HG03025 (cell line): ENCODE results near the gene SGK1.
"Not testable (repeated sequence)": the region's sequence is repeated elsewhere in the genome, so short reads cannot be mapped to it uniquely, and the experiment has no call there.

Experiments
- ATAC-seq: cut with Tn5 transposase; IDR thresholded peaks from one replicate; pipeline ENCODE4 v1.9.1; 2021; ENCODE audit warnings: mild to moderate bottlenecking, moderate library complexity; ENCODE audit not compliant: unreplicated experiment, low FRiP score

Gene SGK1

GRCh38 chr6:134196568-134197193, 121.2 kb downstream of the SGK1 start:
- no peak for ATAC-seq

GRCh38 chr6:134195985-134196384, 121.9 kb downstream of the SGK1 start:
- ATAC-seq = no peak

- no peak for ATAC-seq
These were observed 122.6 kb downstream of the SGK1 start for GRCh38 chr6:134195164-134195906.

GRCh38 chr6:134193536-134194498, 124.1 kb downstream of the SGK1 start:
- ATAC-seq = no peak

DNA sequence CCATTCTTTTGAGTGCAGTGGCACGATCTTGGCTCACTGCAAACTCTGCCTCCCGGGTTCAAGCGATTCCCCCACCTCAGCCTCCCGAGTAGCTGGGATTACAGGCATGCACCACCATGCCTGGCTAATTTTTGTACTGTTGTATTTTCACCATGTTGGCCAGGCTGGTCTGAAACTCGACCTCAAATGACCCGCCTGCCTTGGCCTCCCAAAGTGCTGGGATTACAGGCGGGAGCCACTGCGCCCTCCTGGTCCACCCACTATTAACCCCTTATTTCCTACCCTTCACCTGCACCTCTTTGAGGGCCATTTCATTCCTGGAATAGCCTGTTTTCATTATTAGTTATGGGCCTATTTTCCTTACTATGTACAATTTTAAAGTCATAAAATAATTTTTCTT, 125.3 kb downstream of the SGK1 start:
- ATAC-seq = not testable (repeated sequence)

DNA sequence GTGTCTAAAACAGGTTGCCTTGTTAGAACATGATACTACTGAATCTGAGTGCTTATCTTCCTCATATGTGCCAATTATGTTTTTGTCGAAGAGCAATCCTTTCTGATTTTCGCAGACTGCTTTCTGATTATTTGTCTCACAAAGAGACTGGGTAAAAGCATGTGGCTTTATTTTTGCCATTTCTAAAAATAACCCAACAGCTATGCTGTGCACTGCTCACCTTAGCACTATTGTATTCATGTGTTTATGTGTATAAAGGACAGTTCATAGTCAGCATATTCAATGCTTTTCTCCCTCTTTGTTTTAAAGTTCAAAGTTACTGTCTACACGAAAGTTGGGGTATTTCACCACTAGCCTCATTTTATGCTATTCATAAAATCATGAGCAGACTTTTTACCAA, 127.0 kb downstream of the SGK1 start:
- ATAC-seq = no peak

DNA sequence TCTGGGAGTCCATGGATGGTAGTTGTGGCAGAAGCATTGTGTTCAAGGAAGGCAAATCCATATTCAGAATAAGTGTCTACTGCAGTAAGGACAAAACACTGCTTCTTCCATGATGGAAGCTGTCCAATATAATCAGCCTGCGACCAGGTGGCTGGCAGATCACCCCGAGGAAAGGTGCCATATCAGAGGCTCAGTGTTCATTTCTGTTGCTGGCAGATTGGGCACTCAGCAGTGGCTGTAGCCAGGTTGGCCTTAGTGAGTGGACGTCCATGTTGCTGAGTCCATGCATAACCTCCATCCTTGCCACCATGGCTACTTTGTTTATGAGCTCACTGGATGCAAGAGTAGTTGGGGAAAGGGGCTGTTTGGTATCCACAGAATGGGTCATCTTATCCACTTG, 130.2 kb downstream of the SGK1 start:
- no peak for ATAC-seq

DNA sequence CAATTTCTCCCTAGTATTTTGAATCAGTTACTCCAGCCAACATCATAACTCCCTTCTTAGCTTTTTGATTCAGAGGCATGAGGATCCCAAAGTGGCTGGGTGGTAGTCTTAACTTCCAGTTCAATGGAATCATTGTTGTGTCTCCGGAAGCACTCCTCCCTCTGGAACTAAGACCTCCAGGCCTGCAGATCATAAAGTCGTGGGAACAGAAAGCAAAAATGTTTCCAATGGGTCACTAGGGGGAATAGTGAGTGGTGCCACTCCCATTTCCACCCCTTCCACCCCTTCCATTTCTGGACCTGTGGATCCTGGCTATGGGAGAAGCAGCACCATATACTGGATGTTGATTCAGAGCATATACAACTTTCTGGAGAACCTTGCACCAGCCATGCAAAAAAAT, 130.8 kb downstream of the SGK1 start:
- ATAC-seq = no peak

DNA sequence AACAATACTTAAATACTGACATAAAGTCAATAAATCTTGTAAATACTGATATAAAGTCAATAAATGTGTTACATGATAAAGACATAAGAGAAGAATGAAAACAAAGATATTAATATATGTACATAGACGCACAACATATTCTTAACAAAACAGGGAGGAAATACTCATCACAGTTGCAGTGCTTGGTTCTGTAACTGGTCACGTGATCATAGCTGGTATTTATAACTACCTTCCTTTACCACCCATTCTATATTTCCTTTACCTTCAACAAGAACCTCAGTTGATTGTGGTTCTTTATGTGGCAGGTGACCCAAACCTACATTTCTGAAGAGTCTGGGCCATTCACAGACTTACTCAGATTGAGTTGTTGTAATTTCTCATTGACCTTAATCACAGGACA, 131.6 kb downstream of the SGK1 start:
- ATAC-seq = no peak

GRCh38 chr6:134185277-134185676, 132.6 kb downstream of the SGK1 start:
- no peak for ATAC-seq

DNA sequence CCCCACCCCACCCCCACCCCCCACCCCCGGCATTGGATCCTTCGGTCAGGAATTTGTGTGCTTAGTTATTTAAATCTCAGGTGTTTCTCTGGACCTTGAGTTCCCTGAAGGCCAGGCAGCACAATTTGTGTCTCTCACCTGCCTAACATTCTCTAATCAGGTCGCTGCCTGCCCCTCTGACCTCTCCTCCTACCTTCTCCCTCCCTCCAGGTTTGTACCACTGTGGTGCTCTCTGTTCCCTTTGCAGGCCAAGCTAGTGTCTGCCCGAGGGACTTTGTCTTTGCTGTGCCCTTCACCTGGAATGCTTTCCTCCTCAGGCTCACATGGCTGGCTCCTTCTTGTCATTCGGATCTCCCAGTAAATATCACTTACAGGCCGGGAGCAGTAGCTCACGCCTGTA, 134.1 kb downstream of the SGK1 start:
- ATAC-seq = no peak

DNA sequence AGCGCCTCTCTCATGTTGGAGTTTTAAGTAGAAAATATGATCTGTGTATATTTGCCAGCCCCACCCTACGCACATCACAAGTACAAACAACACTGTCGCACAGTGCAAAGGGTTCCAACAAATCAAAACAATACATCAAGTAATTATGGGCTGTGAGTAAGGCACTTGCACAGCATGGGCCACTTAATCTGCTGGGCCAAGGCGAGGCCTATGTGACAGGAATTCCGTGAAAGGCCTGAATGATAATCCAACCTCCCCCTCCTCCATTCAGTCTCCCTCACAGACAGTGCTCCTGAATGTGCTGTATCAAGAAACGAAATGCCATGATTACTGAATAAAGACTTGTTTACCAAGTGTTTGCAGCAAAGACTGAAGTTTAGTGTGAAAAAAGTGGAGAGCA, 135.4 kb downstream of the SGK1 start:
- ATAC-seq = no peak

DNA sequence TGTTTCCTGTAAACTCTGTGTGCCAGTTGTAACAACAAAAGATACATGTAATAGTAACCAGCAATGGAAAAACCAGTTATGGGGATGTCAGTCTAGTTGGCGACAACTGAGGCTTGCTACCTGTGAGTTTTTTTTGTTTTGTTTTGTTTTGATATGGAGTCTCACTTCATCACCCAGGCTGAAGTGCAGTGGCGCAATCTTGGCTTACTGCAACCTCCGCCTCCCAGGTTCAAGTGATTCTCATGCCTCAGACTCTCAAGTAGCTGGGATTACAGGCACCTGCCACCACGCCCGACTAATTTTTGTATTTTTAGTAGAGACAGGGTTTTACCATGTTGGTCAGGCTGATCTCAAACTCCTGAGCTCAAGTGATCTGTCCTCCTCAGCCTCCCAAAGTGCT, 136.2 kb downstream of the SGK1 start:
- ATAC-seq = not testable (repeated sequence)

GRCh38 chr6:134181251-134181650, 136.7 kb downstream of the SGK1 start:
- not testable (repeated sequence) for ATAC-seq

- not testable (repeated sequence) for ATAC-seq
These were observed 137.4 kb downstream of the SGK1 start for GRCh38 chr6:134180540-134180939.

DNA sequence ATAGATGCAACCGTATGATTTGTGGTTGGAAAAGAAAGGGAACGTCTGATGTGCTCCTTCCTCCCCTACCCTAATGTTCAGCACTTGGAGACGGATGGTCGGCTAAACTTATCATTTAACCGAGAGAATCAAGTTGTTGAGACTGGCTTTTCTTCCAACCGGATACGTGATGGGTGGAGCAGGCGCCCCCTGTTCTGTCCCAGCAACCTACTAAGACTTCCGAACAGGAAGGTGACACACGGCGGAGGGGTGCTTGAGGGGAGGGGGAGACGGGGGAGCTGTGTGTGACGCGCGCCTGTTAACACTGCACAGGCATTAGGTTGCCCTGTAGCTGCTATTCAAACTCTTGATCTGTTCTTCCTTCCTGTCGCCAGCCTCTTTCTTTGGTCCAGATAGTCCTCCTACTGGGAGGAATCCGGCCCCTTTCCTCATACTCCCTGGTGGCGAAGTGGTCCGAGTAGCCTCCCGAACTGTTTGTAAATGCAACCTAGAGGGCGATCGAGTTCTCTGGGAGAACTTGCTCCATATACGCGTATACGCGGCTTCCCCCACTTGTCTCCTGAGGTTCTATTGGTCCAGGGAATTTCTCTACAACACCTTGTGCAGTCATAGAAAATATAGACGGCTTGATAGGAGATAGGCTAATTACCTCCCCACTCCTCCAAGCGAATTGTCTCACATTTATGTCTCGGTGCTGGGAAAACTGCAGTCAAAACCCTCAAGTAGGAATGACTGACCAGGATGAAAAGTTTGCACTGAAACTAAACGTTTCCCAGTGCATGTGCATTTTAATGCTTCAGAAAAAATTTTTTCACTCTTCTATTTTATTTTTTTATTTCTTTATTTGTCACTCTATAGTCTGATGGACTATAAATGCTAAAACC, 139.5 kb downstream of the SGK1 start:
- no peak for ATAC-seq

DNA sequence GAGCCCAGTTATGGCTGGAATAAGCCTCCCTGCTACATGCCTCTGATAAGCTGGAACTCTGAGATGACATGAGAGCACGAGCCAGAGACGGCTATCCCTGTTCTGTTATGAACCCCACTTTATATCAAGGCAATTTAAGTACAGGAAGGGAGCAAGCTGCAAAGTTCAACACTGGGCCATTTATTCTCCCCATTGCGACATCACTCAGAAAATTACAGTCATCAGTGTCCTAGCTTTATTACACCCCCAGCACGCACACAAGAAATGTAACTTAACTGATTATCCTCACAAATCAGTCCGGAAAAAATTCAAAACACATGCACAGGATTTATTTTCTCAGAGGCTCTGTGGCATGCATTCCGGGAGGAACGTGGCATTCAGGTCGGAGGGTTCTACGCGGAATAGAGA, 140.2 kb downstream of the SGK1 start:
- ATAC-seq = no peak

GRCh38 chr6:134177236-134177635, 140.7 kb downstream of the SGK1 start:
- no peak for ATAC-seq

- ATAC-seq = no peak
These were observed 141.5 kb downstream of the SGK1 start for GRCh38 chr6:134176264-134176975.
